ENCODE measurements around the gene TENT5A.

TENT5A gene

DNA sequence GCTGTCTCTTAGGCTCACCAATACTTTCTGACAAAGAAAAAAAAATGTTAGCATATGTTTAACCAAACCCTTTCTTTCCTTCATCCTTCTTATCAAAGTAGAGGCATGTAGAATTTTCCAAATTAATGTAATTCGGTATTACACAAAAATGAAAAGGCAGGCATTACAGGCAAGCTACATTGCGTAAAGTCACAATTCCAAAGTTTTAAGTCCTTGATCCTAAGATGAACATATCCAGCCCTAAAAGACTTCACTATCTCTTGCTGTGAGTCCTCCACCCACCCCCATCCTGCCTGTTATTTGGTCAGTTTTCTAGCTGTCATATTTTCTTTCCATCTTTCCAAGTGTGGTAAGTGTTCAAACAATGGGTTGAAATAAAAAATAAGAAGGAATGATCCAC, 12.1 kb upstream of the TENT5A start:
- TF ChIP-seq, protein P1, sequence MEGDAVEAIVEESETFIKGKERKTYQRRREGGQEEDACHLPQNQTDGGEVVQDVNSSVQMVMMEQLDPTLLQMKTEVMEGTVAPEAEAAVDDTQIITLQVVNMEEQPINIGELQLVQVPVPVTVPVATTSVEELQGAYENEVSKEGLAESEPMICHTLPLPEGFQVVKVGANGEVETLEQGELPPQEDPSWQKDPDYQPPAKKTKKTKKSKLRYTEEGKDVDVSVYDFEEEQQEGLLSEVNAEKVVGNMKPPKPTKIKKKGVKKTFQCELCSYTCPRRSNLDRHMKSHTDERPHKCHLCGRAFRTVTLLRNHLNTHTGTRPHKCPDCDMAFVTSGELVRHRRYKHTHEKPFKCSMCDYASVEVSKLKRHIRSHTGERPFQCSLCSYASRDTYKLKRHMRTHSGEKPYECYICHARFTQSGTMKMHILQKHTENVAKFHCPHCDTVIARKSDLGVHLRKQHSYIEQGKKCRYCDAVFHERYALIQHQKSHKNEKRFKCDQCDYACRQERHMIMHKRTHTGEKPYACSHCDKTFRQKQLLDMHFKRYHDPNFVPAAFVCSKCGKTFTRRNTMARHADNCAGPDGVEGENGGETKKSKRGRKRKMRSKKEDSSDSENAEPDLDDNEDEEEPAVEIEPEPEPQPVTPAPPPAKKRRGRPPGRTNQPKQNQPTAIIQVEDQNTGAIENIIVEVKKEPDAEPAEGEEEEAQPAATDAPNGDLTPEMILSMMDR (IDR thresholded peaks at IDR 0.05; ENCODE audit: low read depth, low read length, missing control alignments): no peak
- DNase-seq: no peak
- H3K27me3 ChIP-seq (replicated peaks): no peaks in the 10 kb centered on the region
- H3K36me3 ChIP-seq (replicated peaks): no peaks in the 10 kb centered on the region
- H3K4me3 ChIP-seq (ENCODE audit: low read depth, low read length): no peak overlapping the region
- in situ Hi-C loops (cut with HindIII; ENCODE audit: low pct_ligation_motif_present, low sequenced_read_pairs): loop anchor here (25.0 kb wide), 1 partner anchor 273 kb away; no protein-coding TSS in a partner anchor
- H3K27ac ChIP-seq: no peak overlapping the region

DNA sequence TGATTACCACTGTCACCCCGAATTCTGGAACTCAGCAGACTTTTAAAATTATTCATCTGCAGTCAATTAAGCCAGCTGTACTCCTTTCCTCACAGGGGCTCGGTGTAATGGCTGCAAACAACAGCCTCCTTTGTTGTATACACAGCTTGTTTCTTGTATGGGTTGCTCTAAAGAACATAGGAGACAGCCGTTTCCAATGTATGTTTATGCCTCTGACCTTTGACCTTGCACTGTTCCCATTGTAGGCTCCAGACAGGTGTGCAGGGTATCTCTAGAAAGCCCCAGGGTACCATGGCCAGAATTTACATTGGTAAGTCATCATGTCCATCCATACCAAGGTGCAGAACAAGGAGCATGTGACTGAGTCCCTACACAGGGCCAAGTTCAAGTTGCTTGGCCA, 11.5 kb upstream of the TENT5A start:
- Histone ChIP-seq H3K27ac (no peak overlapping the region), H3K4me3 (ENCODE audit: low read depth, low read length) (no peak overlapping the region), H3K27me3 (replicated peaks) (no peaks in the 10 kb centered on the region), H3K36me3 (replicated peaks) (no peaks in the 10 kb centered on the region)
- no peak for DNase-seq
- TF ChIP-seq, protein P1 (IDR thresholded peaks at IDR 0.05; ENCODE audit: low read depth, low read length, missing control alignments): no peak
- in situ Hi-C loops (cut with HindIII; ENCODE audit: low pct_ligation_motif_present, low sequenced_read_pairs): loop anchor here (25.0 kb wide), 1 partner anchor 273 kb away; no protein-coding TSS in a partner anchor

DNA sequence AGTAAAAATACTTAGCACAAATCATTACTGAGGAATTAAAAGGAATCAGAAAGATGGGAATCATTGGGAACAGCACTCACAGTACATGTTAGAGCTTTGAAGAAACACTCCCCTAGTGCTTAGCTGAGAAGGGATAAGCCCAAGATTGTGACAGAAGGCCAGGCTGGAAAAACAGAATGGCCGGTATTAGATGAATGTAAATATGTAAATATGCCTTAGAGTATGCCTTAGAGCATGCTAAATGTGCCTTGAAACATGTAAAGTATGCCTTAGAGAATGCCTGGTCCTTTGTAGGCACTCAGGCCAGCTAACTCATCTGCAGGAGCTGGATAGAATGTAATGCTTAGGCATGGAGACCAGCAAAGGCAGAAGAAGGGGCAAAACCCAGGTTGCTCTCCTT, 10.6 kb upstream of the TENT5A start:
- H3K4me3 ChIP-seq (ENCODE audit: low read depth, low read length): no peak overlapping the region
- no peaks in the 10 kb centered on the region for H3K36me3 ChIP-seq (replicated peaks)
- no peak overlapping the region for H3K27ac ChIP-seq
- no peak for DNase-seq
- in situ Hi-C loops (cut with HindIII; ENCODE audit: low pct_ligation_motif_present, low sequenced_read_pairs): loop anchor here (25.0 kb wide), 1 partner anchor 274 kb away; no protein-coding TSS in a partner anchor
- TF ChIP-seq, protein P1 (IDR thresholded peaks at IDR 0.05; ENCODE audit: low read depth, low read length, missing control alignments): no peak
- no peaks in the 10 kb centered on the region for H3K27me3 ChIP-seq (replicated peaks)

DNA sequence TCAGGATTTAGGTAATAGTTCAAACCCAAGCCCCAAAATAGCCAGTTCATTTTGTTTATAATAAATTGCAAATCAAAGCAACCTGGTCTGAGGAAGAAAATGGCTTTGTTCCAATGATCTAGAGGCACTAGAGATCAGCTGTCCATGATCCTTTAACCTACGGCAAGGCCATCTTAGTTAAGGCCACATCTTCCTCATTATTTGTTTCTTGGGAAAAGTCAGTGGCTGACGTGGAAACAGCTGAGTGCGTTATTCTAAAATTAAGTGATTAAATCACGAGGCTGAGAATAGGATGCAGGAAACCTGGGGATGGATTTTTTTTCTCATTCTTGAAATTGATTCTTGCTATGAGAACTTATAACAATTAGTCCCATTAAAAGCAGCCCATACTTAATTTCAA, 10.1 kb upstream of the TENT5A start:
- TF ChIP-seq, protein P1 (IDR thresholded peaks at IDR 0.05; ENCODE audit: low read depth, low read length, missing control alignments): no peak
- in situ Hi-C loops (cut with HindIII; ENCODE audit: low pct_ligation_motif_present, low sequenced_read_pairs): loop anchor here (25.0 kb wide), 1 partner anchor 275 kb away; no protein-coding TSS in a partner anchor
- H3K27ac ChIP-seq: no peak overlapping the region

DNA sequence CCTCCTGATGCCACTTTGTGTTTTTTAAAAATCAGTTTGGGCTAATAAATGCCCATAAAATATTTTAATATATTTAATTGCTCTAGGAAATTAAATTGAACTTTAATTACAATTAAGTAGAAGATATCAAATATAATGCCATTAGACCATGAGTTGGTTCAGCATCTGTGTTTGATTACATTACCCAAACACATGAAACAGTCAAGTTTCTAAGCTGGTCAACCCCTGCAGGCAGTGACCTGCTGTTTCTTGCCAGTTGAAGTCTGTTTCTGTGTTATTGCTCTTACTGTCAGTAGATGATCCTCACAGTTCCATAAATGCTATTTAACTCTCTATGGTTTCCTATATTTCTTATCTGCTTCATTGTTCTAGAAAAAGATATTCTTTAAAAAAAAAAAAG, 9.7 kb upstream of the TENT5A start:
- DNase-seq: no peak
- H3K4me3 ChIP-seq (ENCODE audit: low read depth, low read length): no peak overlapping the region
- in situ Hi-C loops (cut with HindIII; ENCODE audit: low pct_ligation_motif_present, low sequenced_read_pairs): loop anchor here (25.0 kb wide), 1 partner anchor 275 kb away; no protein-coding TSS in a partner anchor
- no peaks in the 10 kb centered on the region for H3K27me3 ChIP-seq (replicated peaks)
- TF ChIP-seq, protein P1 (IDR thresholded peaks at IDR 0.05; ENCODE audit: low read depth, low read length, missing control alignments): peak; percentile 15
- H3K36me3 ChIP-seq (replicated peaks): no peaks in the 10 kb centered on the region
- no peak overlapping the region for H3K27ac ChIP-seq

More for the DNA sequence above, 10.1 kb upstream of the TENT5A start:
- no peaks in the 10 kb centered on the region for H3K27me3 ChIP-seq (replicated peaks)
- no peak overlapping the region for H3K4me3 ChIP-seq (ENCODE audit: low read depth, low read length)
- no peaks in the 10 kb centered on the region for H3K36me3 ChIP-seq (replicated peaks)
- DNase-seq: no peak

DNA sequence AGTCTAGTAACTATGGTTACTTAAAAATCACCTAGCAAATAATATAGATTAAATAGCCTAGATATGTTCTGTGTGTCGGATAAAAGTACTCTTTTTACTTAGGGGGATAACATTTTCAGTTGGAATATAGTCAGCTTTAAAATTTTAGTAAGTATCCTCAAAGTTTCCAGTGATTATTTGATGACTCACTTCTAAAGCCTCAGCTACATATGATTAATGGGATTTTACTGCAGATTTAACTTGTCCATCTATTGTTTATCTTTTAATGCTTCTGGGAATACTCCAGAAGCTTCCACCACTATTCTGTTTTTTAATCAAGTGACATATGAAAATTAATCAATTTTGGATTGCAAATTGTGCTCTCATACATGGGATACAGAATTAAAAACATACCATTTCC, 8.7 kb upstream of the TENT5A start:
- no peak overlapping the region for H3K4me3 ChIP-seq (ENCODE audit: low read depth, low read length)
- no peaks in the 10 kb centered on the region for H3K36me3 ChIP-seq (replicated peaks)
- H3K27ac ChIP-seq: no peak overlapping the region
- in situ Hi-C loops (cut with HindIII; ENCODE audit: low pct_ligation_motif_present, low sequenced_read_pairs): loop anchor here (25.0 kb wide), 1 partner anchor 276 kb away; no protein-coding TSS in a partner anchor
- TF ChIP-seq, protein P1 (IDR thresholded peaks at IDR 0.05; ENCODE audit: low read depth, low read length, missing control alignments): no peak
- DNase-seq: no peak
- H3K27me3 ChIP-seq (replicated peaks): no peaks in the 10 kb centered on the region

Measured in brain microvascular endothelial cell (primary cell).